Neural progenitor cell (in vitro differentiated cells): ENCODE measurements around the gene RBM47. TPM values are rescaled to one million over a fixed set of nuclear protein-coding genes. Genes with fewer than 3 reads are reported as not detected.

Experiments
- DNase-seq: peaks from one replicate; pipeline ENCODE4 v3.0.0-alpha.2; 2016; ENCODE audit warnings: low spot score
- H2AFZ ChIP-seq: fragments of 200-600 bp; sonication (generic); replicated peaks from 2 replicates; pipeline ENCODE4 v1.6.1; 2016; ENCODE audit warnings: antibody characterized with exemption
- H3F3A ChIP-seq: fragments of 200-600 bp; sonication (generic); 2 replicates; pipeline ENCODE4 v1.6.1; 2016; ENCODE audit warnings: antibody characterized with exemption, low read depth
- H3K27ac ChIP-seq: fragments of 200-600 bp; sonication (generic); 2 replicates; pipeline ENCODE4 v1.5.1; 2016; ENCODE audit warnings: mild to moderate bottlenecking
- H3K27me3 ChIP-seq: fragments of 200-600 bp; sonication (generic); 2 replicates; pipeline ENCODE4 v1.6.1; 2016; ENCODE audit warnings: mild to moderate bottlenecking, moderate library complexity
- H3K36me3 ChIP-seq: fragments of 200-600 bp; sonication (generic); 2 replicates; pipeline ENCODE4 v1.5.1; 2016
- H3K4me1 ChIP-seq: fragments of 200-600 bp; sonication (generic); 2 replicates; pipeline ENCODE4 v1.6.1; 2016; ENCODE audit warnings: mixed run types
- H3K4me2 ChIP-seq: fragments of 200-600 bp; sonication (generic); 2 replicates; pipeline ENCODE4 v1.6.1; 2016
- H3K4me3 ChIP-seq: fragments of 200-600 bp; sonication (generic); 2 replicates; pipeline ENCODE4 v1.5.1; 2016
- H3K79me2 ChIP-seq: fragments of 200-600 bp; sonication (generic); 2 replicates; pipeline ENCODE4 v1.6.1; 2016; ENCODE audit warnings: low read depth
- H3K9ac ChIP-seq: fragments of 200-600 bp; sonication (generic); 2 replicates; pipeline ENCODE4 v1.6.1; 2016
- H3K9me3 ChIP-seq: fragments of 200-600 bp; sonication (generic); 2 replicates; pipeline ENCODE4 v1.5.1; 2016; ENCODE audit warnings: low read depth
- H4K20me1 ChIP-seq: fragments of 200-600 bp; sonication (generic); 2 replicates; pipeline ENCODE4 v1.6.1; 2016; ENCODE audit warnings: low read depth
- H3K27ac Mint-ChIP-seq: 3 replicates; pipeline ENCODE4 v1.8.0; 2021; ENCODE audit warnings: mixed read lengths
- H3K27me3 Mint-ChIP-seq: 2 replicates; pipeline ENCODE4 v1.8.0; 2022; ENCODE audit warnings: low read depth, mild to moderate bottlenecking, inconsistent platforms, moderate library complexity, mixed read lengths; ENCODE audit not compliant: insufficient read depth
- H3K36me3 Mint-ChIP-seq: 3 replicates; pipeline ENCODE4 v1.8.0; 2021; ENCODE audit warnings: mixed read lengths
- H3K4me1 Mint-ChIP-seq: 3 replicates; pipeline ENCODE4 v1.8.0; 2021; ENCODE audit warnings: mixed read lengths
- H3K4me3 Mint-ChIP-seq: 3 replicates; pipeline ENCODE4 v1.8.0; 2021; ENCODE audit warnings: mild to moderate bottlenecking, moderate library complexity, mixed read lengths
- H3K9me3 Mint-ChIP-seq: 3 replicates; pipeline ENCODE4 v1.8.0; 2020; ENCODE audit warnings: mixed read lengths
- EZH2 ChIP-seq: fragments of 200-600 bp; sonication (generic); IDR thresholded peaks from 2 replicates; pipeline ENCODE4 v1.6.1; 2017; ENCODE audit warnings: antibody characterized with exemption, mild to moderate bottlenecking, moderate library complexity
- EZH2phosphoT487 ChIP-seq: fragments of 200-600 bp; sonication (generic); IDR thresholded peaks from 2 replicates; pipeline ENCODE4 v1.6.1; 2017; ENCODE audit warnings: antibody characterized with exemption
- total RNA-seq: library from RNA; depleted of rRNA; stranded (reverse); fragments of >200 nt; gene quantifications from 2 replicates; pipeline ENCODE4 v1.2.3, GENCODE V29; 2015; ENCODE audit warnings: low replicate concordance
- TF ChIP-seq, protein P1 (sequence below): fragments of 200-600 bp; sonication (generic); IDR thresholded peaks from 2 replicates; pipeline ENCODE4 v1.5.1; 2017; ENCODE audit warnings: antibody characterized with exemption, mild to moderate bottlenecking

The RBM47 gene
- total RNA-seq, 1 donor from 2014 or later: 2.9 TPM

DNA sequence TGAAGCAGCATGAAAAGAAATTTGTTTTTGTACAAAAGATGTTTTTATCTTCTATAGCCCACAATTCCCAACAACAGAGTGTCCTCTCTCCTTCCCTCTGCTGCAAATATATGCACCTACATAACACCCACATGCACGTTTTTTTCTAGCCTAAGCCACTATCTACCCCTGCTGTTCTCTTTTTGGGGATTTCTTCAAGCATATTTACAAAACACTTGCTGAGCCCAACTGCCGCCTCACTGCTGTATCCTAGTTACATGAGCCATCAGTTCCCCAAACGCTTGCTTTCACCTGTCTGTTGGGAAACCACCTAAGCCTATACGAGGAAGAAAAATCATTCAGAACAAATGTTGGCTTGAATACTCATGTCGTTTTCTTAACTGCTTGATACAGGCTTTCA lies 167.3 kb downstream of the RBM47 start:
- Mint-ChIP-seq H3K4me1 (peaks cover 4% of the 10 kb centered on the region), H3K9me3 (no peaks in the 10 kb centered on the region), H3K27ac (no peak overlapping the region), H3K36me3 (no peaks in the 10 kb centered on the region), H3K4me3 (no peak overlapping the region), H3K27me3 (no peaks in the 10 kb centered on the region)
- Histone ChIP-seq H3K27me3 (no peaks in the 10 kb centered on the region), H3K79me2 (no peaks in the 10 kb centered on the region), H3K9ac (no peak overlapping the region), H3K36me3 (no peaks in the 10 kb centered on the region), H3K4me1 (no peaks in the 10 kb centered on the region), H3K4me2 (no peak overlapping the region), H4K20me1 (no peaks in the 10 kb centered on the region), H3K9me3 (no peaks in the 10 kb centered on the region), H3F3A (no peaks in the 10 kb centered on the region), H3K27ac (no peak overlapping the region), H3K4me3 (no peak overlapping the region), H2AFZ (no peak overlapping the region)
- DNase-seq: no peak
- TF ChIP-seq, protein P1, sequence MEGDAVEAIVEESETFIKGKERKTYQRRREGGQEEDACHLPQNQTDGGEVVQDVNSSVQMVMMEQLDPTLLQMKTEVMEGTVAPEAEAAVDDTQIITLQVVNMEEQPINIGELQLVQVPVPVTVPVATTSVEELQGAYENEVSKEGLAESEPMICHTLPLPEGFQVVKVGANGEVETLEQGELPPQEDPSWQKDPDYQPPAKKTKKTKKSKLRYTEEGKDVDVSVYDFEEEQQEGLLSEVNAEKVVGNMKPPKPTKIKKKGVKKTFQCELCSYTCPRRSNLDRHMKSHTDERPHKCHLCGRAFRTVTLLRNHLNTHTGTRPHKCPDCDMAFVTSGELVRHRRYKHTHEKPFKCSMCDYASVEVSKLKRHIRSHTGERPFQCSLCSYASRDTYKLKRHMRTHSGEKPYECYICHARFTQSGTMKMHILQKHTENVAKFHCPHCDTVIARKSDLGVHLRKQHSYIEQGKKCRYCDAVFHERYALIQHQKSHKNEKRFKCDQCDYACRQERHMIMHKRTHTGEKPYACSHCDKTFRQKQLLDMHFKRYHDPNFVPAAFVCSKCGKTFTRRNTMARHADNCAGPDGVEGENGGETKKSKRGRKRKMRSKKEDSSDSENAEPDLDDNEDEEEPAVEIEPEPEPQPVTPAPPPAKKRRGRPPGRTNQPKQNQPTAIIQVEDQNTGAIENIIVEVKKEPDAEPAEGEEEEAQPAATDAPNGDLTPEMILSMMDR: no peak
- TF ChIP-seq EZH2 (no peak), EZH2phosphoT487 (no peak)

DNA sequence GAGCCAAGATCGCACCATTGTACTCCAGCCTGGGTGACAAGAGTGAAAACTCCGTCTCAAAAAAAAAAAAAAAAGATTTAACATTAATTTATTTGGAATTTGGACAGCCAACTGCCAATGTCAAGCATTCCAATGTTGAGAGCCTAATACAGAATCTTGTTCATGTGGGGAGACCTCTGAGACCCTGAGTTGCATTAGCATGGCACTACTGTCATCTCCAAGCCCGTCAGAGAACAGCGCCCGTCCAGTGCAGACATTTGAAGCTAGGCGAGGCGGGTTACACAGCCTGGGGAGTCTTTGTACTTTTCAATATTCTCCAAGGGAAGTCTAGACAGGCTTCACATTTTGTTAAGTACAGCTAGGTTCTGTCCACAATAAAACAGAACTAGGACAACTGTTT lies 167.8 kb downstream of the RBM47 start:
- Mint-ChIP-seq H3K36me3 (no peaks in the 10 kb centered on the region), H3K27me3 (no peaks in the 10 kb centered on the region), H3K9me3 (no peaks in the 10 kb centered on the region), H3K4me1 (peaks cover 4% of the 10 kb centered on the region), H3K27ac (no peak overlapping the region), H3K4me3 (no peak overlapping the region)
- Histone ChIP-seq H3K4me2 (no peak overlapping the region), H3K79me2 (no peaks in the 10 kb centered on the region), H3K27ac (no peak overlapping the region), H4K20me1 (no peaks in the 10 kb centered on the region), H3K4me3 (no peak overlapping the region), H2AFZ (no peak overlapping the region), H3K9me3 (no peaks in the 10 kb centered on the region), H3K27me3 (no peaks in the 10 kb centered on the region), H3K9ac (no peak overlapping the region), H3K4me1 (no peaks in the 10 kb centered on the region), H3K36me3 (no peaks in the 10 kb centered on the region), H3F3A (no peaks in the 10 kb centered on the region)
- TF ChIP-seq EZH2 (no peak), EZH2phosphoT487 (no peak)
- TF ChIP-seq, protein P1: no peak
- DNase-seq: no peak

DNA sequence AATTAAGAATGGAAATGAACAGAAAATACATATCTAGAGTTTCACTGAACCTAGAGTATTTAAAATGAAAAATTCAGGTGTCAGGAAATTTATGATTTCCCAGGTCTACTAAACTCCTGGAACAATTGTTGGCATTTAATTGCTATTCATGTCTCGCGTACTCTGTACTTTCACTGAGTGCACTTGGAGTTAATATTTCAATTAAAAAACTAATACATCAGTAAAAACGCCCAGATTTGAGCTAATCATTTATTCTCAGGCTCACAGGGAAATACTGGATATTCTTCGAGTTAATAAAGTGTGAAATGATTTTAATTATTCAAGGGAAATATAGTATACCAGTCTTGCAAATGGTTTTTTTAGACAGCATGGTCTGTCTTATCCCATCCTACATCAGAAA lies 168.6 kb downstream of the RBM47 start:
- Histone ChIP-seq H4K20me1 (no peaks in the 10 kb centered on the region), H2AFZ (no peak overlapping the region), H3K27me3 (no peaks in the 10 kb centered on the region), H3F3A (no peaks in the 10 kb centered on the region), H3K4me3 (no peak overlapping the region), H3K9me3 (no peaks in the 10 kb centered on the region), H3K4me2 (no peak overlapping the region), H3K9ac (no peak overlapping the region), H3K36me3 (no peaks in the 10 kb centered on the region), H3K79me2 (no peaks in the 10 kb centered on the region), H3K27ac (no peak overlapping the region), H3K4me1 (no peaks in the 10 kb centered on the region)
- TF ChIP-seq EZH2phosphoT487 (no peak), EZH2 (no peak)
- TF ChIP-seq, protein P1: no peak
- no peak overlapping the region for H3K27ac Mint-ChIP-seq
- H3K27me3 Mint-ChIP-seq: peaks cover 3% of the 10 kb centered on the region
- no peaks in the 10 kb centered on the region for H3K9me3 Mint-ChIP-seq
- peaks cover 4% of the 10 kb centered on the region for H3K4me1 Mint-ChIP-seq
- H3K4me3 Mint-ChIP-seq: no peak overlapping the region
- no peaks in the 10 kb centered on the region for H3K36me3 Mint-ChIP-seq
- no peak for DNase-seq

DNA sequence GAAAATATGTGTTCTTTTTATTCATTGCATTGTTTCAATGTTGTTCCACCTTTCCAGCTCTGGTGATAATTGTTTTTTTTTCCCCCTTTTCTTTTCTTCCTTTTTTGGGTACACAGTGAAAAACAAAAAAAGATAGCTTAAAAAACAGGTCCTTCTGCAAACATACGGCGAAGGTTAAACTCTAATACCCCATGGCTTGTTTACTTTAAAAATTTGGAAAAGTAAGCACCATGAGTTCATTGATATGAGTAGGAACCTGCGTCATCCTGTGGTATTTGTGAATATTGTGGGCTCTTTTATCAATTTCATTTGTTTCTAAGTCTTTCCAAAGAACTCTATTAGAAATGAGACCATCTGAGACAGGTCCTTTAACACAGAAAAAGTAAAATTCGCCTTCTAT lies 171.0 kb downstream of the RBM47 start:
- peaks cover 8% of the 10 kb centered on the region for H3K4me1 ChIP-seq
- no peaks in the 10 kb centered on the region for H3K36me3 ChIP-seq
- Mint-ChIP-seq H3K27ac (no peak overlapping the region), H3K9me3 (no peaks in the 10 kb centered on the region), H3K4me3 (no peak overlapping the region), H3K4me1 (peaks cover 8% of the 10 kb centered on the region), H3K27me3 (peaks cover 3% of the 10 kb centered on the region), H3K36me3 (no peaks in the 10 kb centered on the region)
- H3K79me2 ChIP-seq: no peaks in the 10 kb centered on the region
- H3K27ac ChIP-seq: no peak overlapping the region
- no peak overlapping the region for H3K4me3 ChIP-seq
- DNase-seq: no peak
- H3K9ac ChIP-seq: no peak overlapping the region
- no peaks in the 10 kb centered on the region for H3K9me3 ChIP-seq
- no peaks in the 10 kb centered on the region for H3K27me3 ChIP-seq
- no peak overlapping the region for H3K4me2 ChIP-seq
- no peaks in the 10 kb centered on the region for H4K20me1 ChIP-seq
- no peak overlapping the region for H2AFZ ChIP-seq
- TF ChIP-seq, protein P1: no peak
- TF ChIP-seq EZH2: no peak
- no peak for TF ChIP-seq EZH2phosphoT487
- no peaks in the 10 kb centered on the region for H3F3A ChIP-seq
